OCI-LY1 (cell line): Measurements from ENCODE around the gene SLC38A3.

ENCODE experiments used
- EZH2 ChIP-seq: fragments of 200-600 bp; sonication (generic), shearing (Covaris generic); IDR thresholded peaks from 2 replicates; pipeline ENCODE4 v1.8.0; 2017; ENCODE audit warnings: borderline replicate concordance, mixed run types, mild to moderate bottlenecking, antibody characterized with exemption, low read length, moderate library complexity, mixed read lengths
- TF ChIP-seq, protein P1 (sequence below): fragments of 200-600 bp; sonication (generic), shearing (Covaris generic); IDR thresholded peaks from 2 replicates; pipeline ENCODE4 v1.5.1; 2017; ENCODE audit warnings: mild to moderate bottlenecking, antibody characterized with exemption, low read length, moderate library complexity, mixed read lengths

GRCh38 chr3:50207359-50208042 lies 2.4 kb downstream of the SLC38A3 start:
- TF ChIP-seq, protein P1, sequence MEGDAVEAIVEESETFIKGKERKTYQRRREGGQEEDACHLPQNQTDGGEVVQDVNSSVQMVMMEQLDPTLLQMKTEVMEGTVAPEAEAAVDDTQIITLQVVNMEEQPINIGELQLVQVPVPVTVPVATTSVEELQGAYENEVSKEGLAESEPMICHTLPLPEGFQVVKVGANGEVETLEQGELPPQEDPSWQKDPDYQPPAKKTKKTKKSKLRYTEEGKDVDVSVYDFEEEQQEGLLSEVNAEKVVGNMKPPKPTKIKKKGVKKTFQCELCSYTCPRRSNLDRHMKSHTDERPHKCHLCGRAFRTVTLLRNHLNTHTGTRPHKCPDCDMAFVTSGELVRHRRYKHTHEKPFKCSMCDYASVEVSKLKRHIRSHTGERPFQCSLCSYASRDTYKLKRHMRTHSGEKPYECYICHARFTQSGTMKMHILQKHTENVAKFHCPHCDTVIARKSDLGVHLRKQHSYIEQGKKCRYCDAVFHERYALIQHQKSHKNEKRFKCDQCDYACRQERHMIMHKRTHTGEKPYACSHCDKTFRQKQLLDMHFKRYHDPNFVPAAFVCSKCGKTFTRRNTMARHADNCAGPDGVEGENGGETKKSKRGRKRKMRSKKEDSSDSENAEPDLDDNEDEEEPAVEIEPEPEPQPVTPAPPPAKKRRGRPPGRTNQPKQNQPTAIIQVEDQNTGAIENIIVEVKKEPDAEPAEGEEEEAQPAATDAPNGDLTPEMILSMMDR: no peak
- TF ChIP-seq EZH2: no peak
